ENCODE results near the gene ERAP2.

Gene ERAP2

DNA sequence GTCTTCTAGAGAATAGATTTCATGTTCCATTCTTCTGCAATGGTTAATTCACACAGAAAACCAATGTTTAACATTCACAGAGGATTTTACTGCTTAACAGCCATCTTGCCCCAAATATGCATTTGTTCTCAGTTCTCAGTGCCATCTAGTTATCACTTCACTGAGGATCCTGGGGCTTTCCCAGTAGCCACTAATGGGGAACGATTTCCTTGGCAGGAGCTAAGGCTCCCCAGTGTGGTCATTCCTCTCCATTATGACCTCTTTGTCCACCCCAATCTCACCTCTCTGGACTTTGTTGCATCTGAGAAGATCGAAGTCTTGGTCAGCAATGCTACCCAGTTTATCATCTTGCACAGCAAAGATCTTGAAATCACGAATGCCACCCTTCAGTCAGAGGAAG, 3.4 kb downstream of the ERAP2 start:
- no peak overlapping the region for H3K4me3 ChIP-seq (replicated peaks; ENCODE audit: low read depth, low read length)
- DNase-seq (ENCODE audit: extremely low read depth, low read depth) = no peak
- TF ChIP-seq, protein P1, sequence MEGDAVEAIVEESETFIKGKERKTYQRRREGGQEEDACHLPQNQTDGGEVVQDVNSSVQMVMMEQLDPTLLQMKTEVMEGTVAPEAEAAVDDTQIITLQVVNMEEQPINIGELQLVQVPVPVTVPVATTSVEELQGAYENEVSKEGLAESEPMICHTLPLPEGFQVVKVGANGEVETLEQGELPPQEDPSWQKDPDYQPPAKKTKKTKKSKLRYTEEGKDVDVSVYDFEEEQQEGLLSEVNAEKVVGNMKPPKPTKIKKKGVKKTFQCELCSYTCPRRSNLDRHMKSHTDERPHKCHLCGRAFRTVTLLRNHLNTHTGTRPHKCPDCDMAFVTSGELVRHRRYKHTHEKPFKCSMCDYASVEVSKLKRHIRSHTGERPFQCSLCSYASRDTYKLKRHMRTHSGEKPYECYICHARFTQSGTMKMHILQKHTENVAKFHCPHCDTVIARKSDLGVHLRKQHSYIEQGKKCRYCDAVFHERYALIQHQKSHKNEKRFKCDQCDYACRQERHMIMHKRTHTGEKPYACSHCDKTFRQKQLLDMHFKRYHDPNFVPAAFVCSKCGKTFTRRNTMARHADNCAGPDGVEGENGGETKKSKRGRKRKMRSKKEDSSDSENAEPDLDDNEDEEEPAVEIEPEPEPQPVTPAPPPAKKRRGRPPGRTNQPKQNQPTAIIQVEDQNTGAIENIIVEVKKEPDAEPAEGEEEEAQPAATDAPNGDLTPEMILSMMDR (IDR thresholded peaks at IDR 0.05; ENCODE audit: low read depth, low read length, missing control alignments) = no peak

DNA sequence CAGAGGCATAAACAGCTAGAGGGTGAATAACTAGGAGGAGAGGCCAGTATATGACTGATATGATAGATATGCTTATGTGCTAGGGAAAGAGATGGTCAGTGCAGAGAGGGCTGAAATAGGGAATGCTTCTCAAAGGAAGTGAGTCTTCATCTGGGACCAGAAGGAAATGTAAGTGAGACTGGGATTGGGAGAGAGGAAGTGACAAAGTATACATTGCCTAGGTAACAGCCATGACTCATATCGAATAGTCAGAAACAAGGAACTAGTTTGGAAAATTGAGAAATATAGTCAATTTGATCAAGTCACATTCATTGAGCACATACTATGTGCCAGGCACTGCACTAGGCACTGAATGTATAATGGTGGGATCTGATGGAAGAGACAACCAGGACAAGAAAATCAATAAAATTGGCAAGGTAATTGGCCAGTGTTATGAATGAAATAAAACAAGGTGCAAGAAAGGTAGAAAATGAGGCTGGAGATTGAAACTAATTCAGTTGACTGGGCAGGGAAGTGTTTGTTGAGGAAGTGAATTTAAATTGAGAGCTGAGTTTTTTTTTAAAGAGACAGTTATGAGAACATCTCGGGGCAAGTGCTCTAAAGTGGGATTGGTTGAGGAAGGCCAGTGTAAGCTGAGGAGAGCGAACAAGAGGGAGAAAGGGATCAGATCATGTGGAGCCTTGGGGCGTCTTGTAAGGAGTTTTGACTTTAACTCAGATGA, 4.3 kb downstream of the ERAP2 start:
- peak; percentile 36 for DNase-seq (ENCODE audit: extremely low read depth, low read depth)
- H3K4me3 ChIP-seq (replicated peaks; ENCODE audit: low read depth, low read length) = no peak overlapping the region
- TF ChIP-seq, protein P1 (IDR thresholded peaks at IDR 0.05; ENCODE audit: low read depth, low read length, missing control alignments) = no peak

DNA sequence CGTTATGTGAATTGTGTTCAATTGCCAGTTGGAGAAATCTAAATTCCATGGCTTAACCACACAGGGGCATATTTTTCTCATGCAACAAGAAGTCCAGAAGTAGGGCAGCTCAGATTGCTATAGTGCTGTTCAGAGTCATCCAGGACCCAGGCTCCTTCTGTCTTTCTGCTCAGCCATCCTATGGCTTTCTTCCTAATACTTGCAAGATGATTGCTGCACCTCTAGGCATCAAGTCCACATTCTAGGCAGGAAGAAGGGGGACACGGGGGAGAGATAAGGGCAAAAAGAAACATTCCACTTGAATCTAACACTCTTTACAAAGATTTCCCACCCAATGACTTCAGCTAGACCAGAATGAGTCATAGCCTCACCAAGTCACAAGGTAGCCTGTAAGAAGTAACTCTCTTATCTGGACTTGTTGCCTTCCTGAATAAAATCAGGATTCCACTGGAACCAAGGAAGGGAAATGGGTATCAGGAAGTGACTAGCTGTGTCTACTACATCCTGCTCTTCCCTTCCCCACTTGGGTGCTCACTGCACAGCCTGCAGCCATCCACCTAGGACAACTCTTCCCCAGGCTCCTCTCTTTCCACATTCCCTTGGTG, 5.3 kb downstream of the ERAP2 start:
- H3K4me3 ChIP-seq (replicated peaks; ENCODE audit: low read depth, low read length) = no peak overlapping the region
- TF ChIP-seq, protein P1 (IDR thresholded peaks at IDR 0.05; ENCODE audit: low read depth, low read length, missing control alignments) = no peak
- DNase-seq (ENCODE audit: extremely low read depth, low read depth) = no peak

DNA sequence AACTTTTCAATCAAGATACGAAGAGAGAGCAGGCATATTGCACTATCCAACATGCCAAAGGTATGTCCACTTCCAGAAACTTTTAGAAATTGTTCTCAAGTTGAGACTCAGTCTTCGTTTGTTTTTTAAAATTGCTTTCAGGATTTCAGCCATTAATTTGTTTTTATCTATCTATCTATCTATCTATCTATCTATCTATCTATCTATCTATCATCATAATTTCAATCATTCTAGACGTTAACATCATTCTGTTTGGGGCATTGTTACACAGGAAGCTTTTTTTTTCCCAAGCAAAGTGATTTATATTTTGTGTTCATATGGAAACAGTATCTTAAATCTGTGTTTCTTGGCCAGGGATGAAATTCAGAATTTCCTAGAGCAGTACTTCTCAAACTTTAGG, 7.6 kb downstream of the ERAP2 start:
- no peak for DNase-seq (ENCODE audit: extremely low read depth, low read depth)
- no peak overlapping the region for H3K4me3 ChIP-seq (replicated peaks; ENCODE audit: low read depth, low read length)
- TF ChIP-seq, protein P1 (IDR thresholded peaks at IDR 0.05; ENCODE audit: low read depth, low read length, missing control alignments) = no peak

DNA sequence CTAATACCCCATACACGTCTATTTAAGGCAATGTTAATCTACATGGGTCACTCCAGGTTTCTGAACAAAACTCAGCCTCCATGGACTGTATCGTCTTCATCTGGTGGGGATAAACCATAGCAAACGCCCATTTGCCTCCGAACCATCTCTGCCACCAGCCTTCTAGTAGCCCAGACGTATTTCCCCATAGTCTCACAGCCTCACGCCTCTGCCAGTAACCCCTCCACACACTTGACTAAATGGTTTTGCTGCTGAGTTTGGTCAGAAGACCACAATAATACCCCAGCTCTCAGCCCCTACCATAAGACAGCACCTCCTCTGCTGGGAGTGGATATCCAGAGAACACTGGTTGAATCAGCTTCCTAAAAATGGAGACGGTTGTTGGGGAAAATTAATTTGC, 8.7 kb downstream of the ERAP2 start:
- DNase-seq (ENCODE audit: extremely low read depth, low read depth) = no peak
- H3K4me3 ChIP-seq (replicated peaks; ENCODE audit: low read depth, low read length) = no peak overlapping the region
- TF ChIP-seq, protein P1 (IDR thresholded peaks at IDR 0.05; ENCODE audit: low read depth, low read length, missing control alignments) = no peak

DNA sequence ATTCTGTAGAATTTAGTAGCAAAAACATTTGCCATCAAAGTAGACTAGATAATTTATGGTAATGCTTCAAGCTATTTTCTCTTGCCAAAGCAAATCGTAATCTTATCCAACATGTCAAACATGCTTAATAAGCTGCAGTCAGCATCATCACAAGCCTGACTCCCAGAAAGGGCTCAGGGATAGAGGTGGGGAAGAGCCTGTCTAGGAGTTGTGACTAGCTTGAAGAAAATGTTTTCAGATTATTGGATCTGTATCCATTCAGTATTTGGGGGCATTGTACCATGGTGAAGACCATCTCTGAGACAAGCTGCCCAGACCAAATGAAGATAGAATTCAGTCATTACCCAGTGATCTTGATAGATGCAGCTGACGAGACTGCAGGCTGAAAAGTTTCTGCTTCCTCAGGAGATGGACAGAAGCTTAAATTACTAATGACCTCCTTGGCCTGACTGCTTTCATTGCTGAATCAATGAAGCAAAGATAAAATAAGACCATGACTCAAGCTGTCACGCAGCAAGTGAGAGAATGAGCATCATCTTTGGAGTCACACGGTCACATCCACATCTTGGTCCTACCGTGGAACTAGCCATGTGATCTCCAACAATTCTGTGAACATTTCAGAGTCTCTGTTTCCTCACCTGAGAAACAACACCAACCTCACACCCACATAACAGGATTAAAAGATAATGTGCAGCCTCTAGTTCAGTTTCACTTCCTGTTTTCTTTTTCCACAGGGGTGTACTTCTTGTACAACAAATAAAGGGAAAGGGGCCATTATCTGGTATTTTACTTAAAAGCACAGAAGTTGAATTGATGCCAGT, 9.4 kb downstream of the ERAP2 start:
- DNase-seq (ENCODE audit: extremely low read depth, low read depth) = no peak
- TF ChIP-seq, protein P1 (IDR thresholded peaks at IDR 0.05; ENCODE audit: low read depth, low read length, missing control alignments) = no peak
- no peak overlapping the region for H3K4me3 ChIP-seq (replicated peaks; ENCODE audit: low read depth, low read length)

All from HFF-Myc (cell line).